Measurements from ENCODE around the gene CRNN.

CRNN gene

GRCh38 chr1:152426731-152427130 lies 12.7 kb upstream of the CRNN start:
- no peak for DNase-seq (ENCODE audit: low spot score)
- FAIRE-seq: no peak

- FAIRE-seq (no peak), DNase-seq (ENCODE audit: low spot score) (no peak)
Observed at GRCh38 chr1:152419917-152420316, 5.9 kb upstream of the CRNN start.

GRCh38 chr1:152415454-152416227 lies 1.6 kb upstream of the CRNN start:
- no peak for DNase-seq (ENCODE audit: low spot score)
- no peak for FAIRE-seq

DNA sequence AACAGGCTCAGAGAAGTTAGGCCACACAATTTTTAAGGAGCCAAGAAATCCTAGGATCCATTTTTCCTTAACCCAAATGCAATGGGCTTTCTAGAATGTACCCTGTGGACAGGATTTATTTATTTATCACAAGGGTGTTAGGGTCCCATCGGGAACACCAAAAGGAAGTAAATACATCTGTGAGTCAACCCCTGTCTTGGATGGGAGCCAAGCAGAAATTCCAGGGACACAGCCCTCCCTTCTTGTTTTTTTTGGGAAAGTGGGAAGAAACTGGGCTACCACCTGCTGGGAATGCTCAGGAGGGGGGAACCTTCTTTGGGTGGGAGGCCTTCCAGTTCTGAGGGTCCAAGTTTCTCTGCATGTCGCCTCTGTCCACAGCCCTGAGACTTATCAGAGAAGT lies 1.3 kb downstream of the CRNN start:
- FAIRE-seq (no peak), DNase-seq (ENCODE audit: low spot score) (no peak)

GRCh38 chr1:152411134-152411533 lies 2.9 kb downstream of the CRNN start:
- FAIRE-seq (no peak), DNase-seq (ENCODE audit: low spot score) (no peak)

DNA sequence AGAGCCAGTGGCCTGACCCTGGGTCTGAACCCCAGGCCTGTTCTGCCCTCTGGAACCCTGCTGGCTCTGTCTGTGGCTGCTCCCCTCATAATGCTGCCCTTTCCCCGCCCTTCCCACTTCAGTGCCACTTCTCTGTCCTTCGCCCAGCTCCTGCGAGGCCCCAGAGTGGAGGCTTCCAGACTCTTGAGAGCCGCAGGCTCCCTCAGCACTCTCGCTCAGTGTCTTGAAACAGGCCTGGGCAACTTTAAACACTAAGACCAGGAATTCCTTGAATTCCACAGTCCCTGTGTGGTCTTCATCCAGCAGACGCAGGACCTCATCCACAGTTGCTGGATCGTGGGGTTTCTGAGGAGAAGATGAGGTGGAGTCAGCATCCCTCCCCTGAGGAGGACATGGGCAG lies 3.5 kb downstream of the CRNN start:
- DNase-seq (ENCODE audit: low spot score): no peak
- FAIRE-seq: no peak

GRCh38 chr1:152410028-152410427 lies 4.0 kb downstream of the CRNN start:
- FAIRE-seq (no peak), DNase-seq (ENCODE audit: low spot score) (no peak)

DNA sequence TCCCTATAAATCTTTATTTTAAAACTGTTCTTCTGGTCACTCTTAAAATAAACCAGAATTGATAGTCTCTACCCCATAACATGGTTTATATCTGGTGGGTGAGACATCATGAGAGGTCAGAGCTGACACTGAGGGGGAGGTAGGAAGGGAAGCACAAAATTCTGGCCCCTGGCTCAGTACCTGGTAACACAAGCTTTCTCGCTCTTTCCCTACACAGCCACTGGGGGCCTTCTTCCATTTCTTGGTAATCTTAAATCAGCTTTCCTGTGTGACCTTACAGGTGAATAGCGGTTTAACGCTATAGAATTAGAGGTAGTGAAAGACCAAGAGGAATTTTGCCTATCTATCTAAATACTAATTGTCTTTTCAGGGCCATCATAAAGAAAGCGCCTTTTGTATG lies 5.4 kb downstream of the CRNN start:
- FAIRE-seq (no peak), DNase-seq (ENCODE audit: low spot score) (no peak)

GRCh38 chr1:152398812-152399698 lies 15.0 kb downstream of the CRNN start:
- DNase-seq (ENCODE audit: low spot score) (peak; percentile 12), FAIRE-seq (no peak)

GRCh38 chr1:152397474-152397873 lies 16.6 kb downstream of the CRNN start:
- DNase-seq (ENCODE audit: low spot score) (no peak), FAIRE-seq (no peak)

GRCh38 chr1:152394151-152394550 lies 19.9 kb downstream of the CRNN start:
- FAIRE-seq (no peak), DNase-seq (ENCODE audit: low spot score) (no peak)

DNA sequence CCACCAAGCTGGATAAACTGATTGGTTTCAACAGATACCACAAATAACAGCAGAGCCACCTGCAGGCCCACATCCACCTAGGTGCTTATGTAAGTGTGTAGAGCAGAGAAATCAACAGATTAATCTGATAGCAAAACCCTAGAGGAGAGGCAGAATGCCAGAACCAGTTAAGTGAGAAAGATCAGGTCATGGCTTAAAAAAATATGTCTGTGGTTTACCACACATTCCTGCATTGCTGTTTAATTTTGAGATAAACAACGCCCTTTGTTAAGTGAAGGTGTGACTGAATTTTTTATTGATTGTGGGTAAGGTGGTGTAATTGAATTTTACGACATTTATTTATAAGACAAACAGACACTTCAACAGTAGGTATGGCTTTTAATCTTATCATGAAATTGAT lies 21.2 kb downstream of the CRNN start:
- DNase-seq (ENCODE audit: low spot score) (no peak), FAIRE-seq (no peak)

GRCh38 chr1:152388889-152389288 lies 25.2 kb downstream of the CRNN start:
- no peak for DNase-seq (ENCODE audit: low spot score)
- FAIRE-seq: no peak

- DNase-seq (ENCODE audit: low spot score) (no peak), FAIRE-seq (no peak)
Observed at GRCh38 chr1:152386940-152387339, 27.1 kb downstream of the CRNN start.

- FAIRE-seq (no peak), DNase-seq (ENCODE audit: low spot score) (no peak)
Observed at GRCh38 chr1:152380932-152381331, 33.1 kb downstream of the CRNN start.

GRCh38 chr1:152374451-152374850 lies 39.6 kb downstream of the CRNN start:
- FAIRE-seq (no peak), DNase-seq (ENCODE audit: low spot score) (no peak)

DNA sequence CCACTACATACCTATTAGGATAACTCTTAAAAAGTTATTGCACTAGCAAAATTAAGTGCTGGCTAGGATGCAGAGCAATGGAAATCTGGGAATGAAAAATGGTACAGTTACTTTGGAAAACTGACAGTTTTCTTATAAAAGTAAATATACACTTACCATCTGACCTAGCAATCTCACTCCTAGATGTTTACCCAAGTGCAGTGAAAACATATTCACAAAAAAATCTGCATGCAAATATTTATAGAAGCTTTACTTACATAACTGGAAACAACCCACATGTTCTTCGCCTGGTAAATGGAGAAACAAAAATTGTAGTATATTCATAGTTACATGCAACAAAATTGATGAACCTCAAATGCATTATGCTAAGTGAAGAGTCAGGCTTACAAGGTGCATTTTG lies 41.4 kb downstream of the CRNN start:
- FAIRE-seq (no peak), DNase-seq (ENCODE audit: low spot score) (no peak)

GRCh38 chr1:152367436-152367835 lies 46.6 kb downstream of the CRNN start:
- FAIRE-seq: no peak
- DNase-seq (ENCODE audit: low spot score): no peak

GRCh38 chr1:152359906-152360305 lies 54.2 kb downstream of the CRNN start, which contains the start of gene FLG2:
Gene FLG2 (minus strand): TSS chr1:152360006. CDS start chr1:152358884, 1,122 bp downstream.
- DNase-seq (ENCODE audit: low spot score) (no peak), FAIRE-seq (no peak)

Measured in RCC 7860 (cell line).